K562 (cell line): ENCODE data around the gene COL25A1. TPM values are rescaled to one million over a fixed set of nuclear protein-coding genes. Genes with fewer than 3 reads are reported as not detected.

Experiments
- BRF1 ChIP-seq: IDR thresholded peaks from 3 replicates; pipeline ENCODE4 v1.6.1; 2011; ENCODE audit warnings: borderline replicate concordance, mild to moderate bottlenecking; ENCODE audit not compliant: insufficient read length; ENCODE audit errors: extremely low read depth
- CBX3 ChIP-seq, 2 experiments: IDR thresholded peaks; 1 replicate in 1 of 2; 2 replicates in 1 of 2; pipeline ENCODE4 v1.6.1; 2012; ENCODE audit warnings: inconsistent platforms in 2 of 2, low read length in 2 of 2, borderline replicate concordance in 1 of 2, control low read depth in 1 of 2
- CCNT2 ChIP-seq: IDR thresholded peaks from 2 replicates; pipeline ENCODE4 v1.6.1; 2011; ENCODE audit warnings: borderline replicate concordance, low read depth, mild to moderate bottlenecking, moderate library complexity, mixed read lengths, low read length; ENCODE audit not compliant: insufficient read length; ENCODE audit errors: extremely low read depth
- CHCHD3 ChIP-seq: fragments of 250-450 bp; sonication (Bioruptor Pico); IDR thresholded peaks from 2 replicates; pipeline ENCODE4 v2.1.2; 2022; ENCODE audit warnings: mild to moderate bottlenecking
- CREM ChIP-seq: IDR thresholded peaks from 2 replicates; pipeline ENCODE4 v1.6.1; 2014; ENCODE audit warnings: antibody characterized with exemption, low read depth
- CXXC5 ChIP-seq: fragments of 250-450 bp; sonication (Bioruptor Pico); IDR thresholded peaks from 2 replicates; pipeline ENCODE4 v1.8.0; 2022; ENCODE audit warnings: inconsistent platforms, mild to moderate bottlenecking, moderate library complexity
- EP400 ChIP-seq: fragments of 450-650 bp; IDR thresholded peaks from 2 replicates; pipeline ENCODE4 v1.6.1; 2017; ENCODE audit warnings: antibody characterized with exemption, mild to moderate bottlenecking, moderate library complexity
- ETV6 ChIP-seq, 3 experiments: fragments of 150-350 bp in 1 of 3; sonication (generic) in 1 of 3; formaldehyde crosslinking in 1 of 3; IDR thresholded peaks; 2 replicates each; pipeline versions ENCODE4 v1.6.1 to v1.8.0; 2014 to 2022; ENCODE audit warnings: borderline replicate concordance in 2 of 3, low read depth in 2 of 3, antibody characterized with exemption in 1 of 3, low read length in 1 of 3, mild to moderate bottlenecking in 1 of 3, missing genetic modification reagents in 1 of 3
- KHSRP ChIP-seq: fragments of 450-650 bp; IDR thresholded peaks from 2 replicates; pipeline ENCODE4 v1.6.1; 2017
- L3MBTL2 ChIP-seq: fragments of 450-650 bp; IDR thresholded peaks from 2 replicates; pipeline ENCODE4 v1.6.1; 2016; ENCODE audit warnings: mild to moderate bottlenecking, moderate library complexity
- LCOR ChIP-seq: sonication (generic); formaldehyde crosslinking; IDR thresholded peaks from 2 replicates; pipeline ENCODE4 v1.8.0; 2022; ENCODE audit warnings: mild to moderate bottlenecking, missing genetic modification reagents
- MED1 ChIP-seq: sonication (generic); formaldehyde crosslinking; IDR thresholded peaks from 2 replicates; pipeline ENCODE4 v1.8.1; 2023; ENCODE audit warnings: missing genetic modification reagents, borderline replicate concordance
- MTA2 ChIP-seq: fragments of 450-650 bp; IDR thresholded peaks from 2 replicates; pipeline ENCODE4 v1.6.1; 2016; ENCODE audit warnings: low read depth
- MXD1 ChIP-seq: fragments of 250-450 bp; sonication (Bioruptor Pico); IDR thresholded peaks from 2 replicates; pipeline ENCODE4 v1.8.0; 2021; ENCODE audit warnings: borderline replicate concordance, mild to moderate bottlenecking, moderate library complexity; ENCODE audit not compliant: poor library complexity, severe bottlenecking
- PHF21A ChIP-seq: fragments of 450-650 bp; IDR thresholded peaks from 2 replicates; pipeline ENCODE4 v1.6.1; 2017; ENCODE audit warnings: low read depth, borderline replicate concordance
- POLR3A ChIP-seq: IDR thresholded peaks from 2 replicates; pipeline ENCODE4 v1.6.1; 2011; ENCODE audit warnings: borderline replicate concordance, mild to moderate bottlenecking, moderate library complexity; ENCODE audit not compliant: insufficient read length, insufficient read depth; ENCODE audit errors: extremely low read depth
- RAD21 ChIP-seq, 2 experiments: fragments of 250-450 bp in 1 of 2; fragments of 450-650 bp in 1 of 2; sonication (Bioruptor Pico) in 1 of 2; formaldehyde crosslinking in 1 of 2; IDR thresholded peaks in 1 of 2; conservative IDR thresholded peaks in 1 of 2; 2 replicates each; pipeline versions ENCODE4 v1.4.0 to v1.8.0; 2020 to 2022; ENCODE audit warnings: mild to moderate bottlenecking in 2 of 2, moderate library complexity in 1 of 2
- RFX5 ChIP-seq: IDR thresholded peaks from 2 replicates; pipeline ENCODE4 v1.6.1; 2011; ENCODE audit warnings: low read depth, mild to moderate bottlenecking, improper control_type of control experiment, low read length
- SIRT6 ChIP-seq: IDR thresholded peaks from one replicate; pipeline ENCODE4 v1.6.1; 2012; ENCODE audit warnings: low read depth, mild to moderate bottlenecking, control low read depth, inconsistent platforms, low read length, moderate library complexity
- SMAD1 ChIP-seq: fragments of 150-350 bp; IDR thresholded peaks from 2 replicates; pipeline ENCODE4 v1.6.1; 2014; ENCODE audit warnings: low read length, low read depth; ENCODE audit not compliant: partially characterized antibody
- SMARCA4 ChIP-seq: fragments of 450-650 bp; IDR thresholded peaks from 2 replicates; pipeline ENCODE4 v1.6.1; 2016
- STAT5B ChIP-seq: fragments of 250-450 bp; sonication (Bioruptor Pico); IDR thresholded peaks from 2 replicates; pipeline ENCODE4 v1.8.0; 2021; ENCODE audit warnings: mild to moderate bottlenecking, inconsistent platforms
- ZNF274 ChIP-seq: IDR thresholded peaks from 2 replicates; pipeline ENCODE4 v1.6.1; 2011; ENCODE audit warnings: low read depth, mild to moderate bottlenecking, low read length, moderate library complexity, borderline replicate concordance
- ZNF316 ChIP-seq: fragments of 450-650 bp; IDR thresholded peaks from 2 replicates; pipeline ENCODE4 v1.6.1; 2016
- ZNF76 ChIP-seq: fragments of 250-450 bp; sonication (Bioruptor Pico); IDR thresholded peaks from 2 replicates; pipeline ENCODE4 v1.4.0; 2020; ENCODE audit warnings: mild to moderate bottlenecking, moderate library complexity, borderline replicate concordance
- polyA plus RNA-seq, 8 experiments: library from polyadenylated mRNA; depleted of rRNA in 4 of 8; stranded (reverse) in 5 of 8; unstranded in 3 of 8; fragments of >200 nt; fragmentation: Nextera tagmentation in 2 of 8; fragmentation: Illumina TruSeq in 1 of 8; extraction: Ambion mirVana in 2 of 8; extraction: Trizol in 1 of 8; gene quantifications; 2 replicates each; pipeline versions ENCODE4 v1.2.1 to v1.2.3, GENCODE V29; 2011 to 2014; ENCODE audit warnings: inconsistent platforms in 1 of 8, missing spikeins in 1 of 8
- total RNA-seq, 7 experiments: library from RNA; depleted of rRNA in 6 of 7; stranded (reverse); fragments of >200 nt in 6 of 7; fragmentation: Illumina TruSeq in 2 of 7; extraction: Trizol in 2 of 7; gene quantifications; 2 replicates each; pipeline versions ENCODE4 v1.2.1 to v1.2.3, GENCODE V29; 2011 to 2021; ENCODE audit warnings: low replicate concordance in 1 of 7
- TF ChIP-seq, protein P1 (sequence below): fragments of 250-450 bp; sonication (Bioruptor Pico); IDR thresholded peaks from 2 replicates; pipeline ENCODE4 v1.4.0; 2020; ENCODE audit warnings: mild to moderate bottlenecking, moderate library complexity, borderline replicate concordance
- TF ChIP-seq, protein P2 (sequence below): fragments of 250-450 bp; sonication (Bioruptor Pico); IDR thresholded peaks from 2 replicates; pipeline ENCODE4 v1.6.1; 2021; ENCODE audit warnings: mild to moderate bottlenecking

COL25A1 gene
- total and polyA plus RNA-seq, 9 of the 15 experiments (the other 6 are each of a cell fraction or from before 2014, with no cell fraction given): 0.03 to 0.62 (median 0.27) TPM

- TF ChIP-seq RAD21 (CRISPR knock-in tag; conservative IDR thresholded peaks at IDR 0.05 in 1 of 2, IDR thresholded peaks at IDR 0.05 in 1 of 2) (no peak), SMARCA4 (peak; percentile 96), ZNF316 (no peak), CHCHD3 (no peak), MXD1 (CRISPR knock-in tag) (no peak), LCOR (CRISPR knock-in tag) (no peak), EP400 (peak; percentile 47), CREM (no peak), MTA2 (peak; percentile 88), PHF21A (no peak), BRF1 (no peak), L3MBTL2 (no peak), SMAD1 (no peak), KHSRP (no peak), MED1 (CRISPR knock-in tag) (no peak), STAT5B (CRISPR knock-in tag) (no peak), POLR3A (no peak), CBX3 (IDR thresholded peaks at IDR 0.05; ENCODE audit: borderline replicate concordance in 1 of 2, low read length in 2 of 2) (peak in 1 of 2 experiments; percentile 58; a peak in 1 of 3 replicates), RFX5 (no peak), ZNF76 (CRISPR knock-in tag) (no peak), SIRT6 (no peak), CXXC5 (CRISPR knock-in tag) (no peak), ZNF274 (no peak), ETV6 (IDR thresholded peaks at IDR 0.05; ENCODE audit: borderline replicate concordance in 1 of 2, low read depth in 2 of 2, low read length in 1 of 2) (no peak), ETV6 (CRISPR knock-in tag; IDR thresholded peaks at IDR 0.05; ENCODE audit: borderline replicate concordance) (no peak), CCNT2 (no peak)
- TF ChIP-seq, protein P1, sequence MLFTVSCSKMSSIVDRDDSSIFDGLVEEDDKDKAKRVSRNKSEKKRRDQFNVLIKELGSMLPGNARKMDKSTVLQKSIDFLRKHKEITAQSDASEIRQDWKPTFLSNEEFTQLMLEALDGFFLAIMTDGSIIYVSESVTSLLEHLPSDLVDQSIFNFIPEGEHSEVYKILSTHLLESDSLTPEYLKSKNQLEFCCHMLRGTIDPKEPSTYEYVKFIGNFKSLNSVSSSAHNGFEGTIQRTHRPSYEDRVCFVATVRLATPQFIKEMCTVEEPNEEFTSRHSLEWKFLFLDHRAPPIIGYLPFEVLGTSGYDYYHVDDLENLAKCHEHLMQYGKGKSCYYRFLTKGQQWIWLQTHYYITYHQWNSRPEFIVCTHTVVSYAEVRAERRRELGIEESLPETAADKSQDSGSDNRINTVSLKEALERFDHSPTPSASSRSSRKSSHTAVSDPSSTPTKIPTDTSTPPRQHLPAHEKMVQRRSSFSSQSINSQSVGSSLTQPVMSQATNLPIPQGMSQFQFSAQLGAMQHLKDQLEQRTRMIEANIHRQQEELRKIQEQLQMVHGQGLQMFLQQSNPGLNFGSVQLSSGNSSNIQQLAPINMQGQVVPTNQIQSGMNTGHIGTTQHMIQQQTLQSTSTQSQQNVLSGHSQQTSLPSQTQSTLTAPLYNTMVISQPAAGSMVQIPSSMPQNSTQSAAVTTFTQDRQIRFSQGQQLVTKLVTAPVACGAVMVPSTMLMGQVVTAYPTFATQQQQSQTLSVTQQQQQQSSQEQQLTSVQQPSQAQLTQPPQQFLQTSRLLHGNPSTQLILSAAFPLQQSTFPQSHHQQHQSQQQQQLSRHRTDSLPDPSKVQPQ (CRISPR knock-in tag): no peak
- TF ChIP-seq, protein P2, sequence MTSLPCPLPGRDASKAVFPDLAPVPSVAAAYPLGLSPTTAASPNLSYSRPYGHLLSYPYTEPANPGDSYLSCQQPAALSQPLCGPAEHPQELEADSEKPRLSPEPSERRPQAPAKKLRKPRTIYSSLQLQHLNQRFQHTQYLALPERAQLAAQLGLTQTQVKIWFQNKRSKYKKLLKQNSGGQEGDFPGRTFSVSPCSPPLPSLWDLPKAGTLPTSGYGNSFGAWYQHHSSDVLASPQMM (CRISPR knock-in tag): no peak
Observed at GRCh38 chr4:109027016-109027500, 275.4 kb downstream of the COL25A1 start (continued).
